AG08395 (cell line): ENCODE data around the gene REM2.
A peak's percentile ranks its signal among the peaks of the same experiment; 100 is the strongest.

Experiments
- DNase-seq: peaks from one replicate; pipeline ENCODE4 v3.0.0; 2012; ENCODE audit warnings: mixed read lengths, low spot score

The REM2 gene

DNA sequence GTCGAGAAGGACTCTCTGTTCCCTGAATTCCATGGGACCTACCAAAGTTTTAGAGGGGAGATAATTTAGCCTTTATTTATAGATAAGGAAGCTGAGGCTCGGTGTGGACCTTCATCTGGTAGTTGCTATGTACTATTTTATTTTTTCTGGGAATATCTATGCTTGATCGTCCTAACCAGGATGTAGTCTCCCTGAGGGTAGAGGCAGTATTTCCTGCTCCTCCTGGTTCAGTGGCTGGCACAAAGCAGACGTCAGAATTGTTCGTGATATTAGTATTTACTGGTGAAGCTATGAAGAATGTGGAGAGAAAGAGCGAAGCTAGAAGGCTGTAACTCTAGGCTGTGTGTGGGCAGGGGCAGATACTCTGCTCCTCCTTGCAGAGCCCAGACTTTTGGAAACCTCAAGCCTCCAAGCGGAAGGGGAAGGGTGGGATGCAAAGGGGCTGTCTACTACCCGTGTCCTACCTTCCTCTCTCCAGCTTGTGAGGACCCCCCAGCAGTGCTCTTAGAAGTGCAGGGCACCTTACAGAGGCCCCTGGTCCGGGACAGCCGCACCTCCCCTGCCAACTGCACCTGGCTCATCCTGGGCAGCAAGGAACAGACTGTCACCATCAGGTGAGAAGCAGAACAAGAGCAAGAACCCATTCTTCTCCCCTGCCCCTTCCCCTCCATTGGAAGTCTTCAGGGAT lies 10.0 kb upstream of the REM2 start:
- DNase-seq: no peak

GRCh38 chr14:22875003-22875747 lies 7.8 kb upstream of the REM2 start:
- DNase-seq: no peak

- no peak for DNase-seq
Observed at GRCh38 chr14:22875748-22876319, 7.2 kb upstream of the REM2 start.

DNA sequence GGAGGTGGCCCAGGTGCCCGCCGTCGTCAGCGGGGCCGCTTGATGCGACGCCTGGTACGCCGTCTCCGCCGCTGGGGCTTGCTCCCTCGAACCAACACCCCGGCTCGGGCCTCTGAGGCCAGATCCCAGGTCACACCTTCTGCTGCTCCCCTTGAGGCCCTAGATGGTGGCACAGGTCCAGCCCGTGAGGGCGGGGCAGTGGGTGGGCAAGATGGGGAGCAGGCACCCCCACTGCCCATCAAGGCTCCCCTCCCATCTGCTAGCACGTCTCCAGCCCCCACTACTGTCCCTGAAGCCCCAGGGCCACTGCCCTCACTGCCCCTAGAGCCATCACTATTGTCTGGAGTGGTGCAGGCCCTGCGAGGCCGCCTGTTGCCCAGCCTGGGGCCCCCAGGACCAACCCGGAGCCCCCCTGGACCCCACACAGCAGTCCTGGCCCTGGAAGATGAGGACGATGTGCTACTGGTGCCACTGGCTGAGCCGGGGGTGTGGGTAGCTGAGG lies 6.0 kb upstream of the REM2 start:
- DNase-seq: no peak

DNA sequence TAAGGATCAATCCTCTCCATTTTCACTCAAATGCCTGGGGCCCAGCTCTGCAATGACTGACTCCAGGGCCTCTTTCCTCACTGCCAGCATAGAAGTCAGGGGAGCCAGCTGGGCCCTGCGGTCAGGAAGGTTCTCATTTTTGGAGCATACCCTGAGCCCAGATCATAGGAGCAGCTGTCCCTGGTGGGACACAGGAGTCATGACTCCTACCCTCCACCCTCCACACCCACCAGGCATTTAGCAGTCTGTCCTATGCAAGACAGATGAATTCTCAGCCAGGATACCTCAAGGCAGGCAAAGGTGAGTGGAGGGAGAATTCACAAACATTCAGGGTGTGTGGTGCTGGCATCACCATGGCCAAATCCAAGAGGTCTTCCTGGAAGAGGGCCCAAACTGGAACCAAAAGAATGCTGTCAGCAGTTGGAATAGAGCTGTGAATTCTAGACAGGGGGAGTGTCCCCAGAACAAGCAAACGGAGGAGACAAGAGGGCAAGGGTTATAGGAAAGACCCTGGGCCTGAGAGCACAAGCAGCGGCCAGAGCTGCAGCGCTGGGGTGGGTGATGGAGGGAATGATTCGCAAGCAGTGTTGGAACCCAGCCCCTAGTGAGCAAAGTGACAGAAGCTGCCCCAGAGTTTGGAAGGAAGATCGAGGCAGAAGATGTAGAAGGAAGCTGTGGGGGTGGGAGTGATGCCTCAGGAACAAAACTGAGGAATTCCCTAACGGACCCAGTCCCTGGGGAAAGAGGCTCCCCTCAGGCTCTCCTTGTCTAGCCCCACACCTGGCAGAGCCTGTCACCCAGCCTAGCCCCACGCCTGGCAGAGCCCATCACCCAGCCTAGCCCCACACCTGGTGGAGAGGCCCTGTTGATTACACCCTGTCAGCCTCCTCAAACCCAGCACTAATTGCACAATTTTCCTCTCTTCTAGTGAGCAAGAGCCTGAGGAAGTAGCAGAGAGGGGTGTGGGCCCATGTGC lies 4.5 kb upstream of the REM2 start:
- DNase-seq: no peak

GRCh38 chr14:22882064-22882463 lies 958 bp upstream of the REM2 start:
- no peak for DNase-seq

- peak; percentile 59 for DNase-seq
Observed at GRCh38 chr14:22882529-22883172, 371 bp upstream of the REM2 start.

GRCh38 chr14:22884076-22884737 lies 1.2 kb downstream of the REM2 start:
- no peak for DNase-seq

GRCh38 chr14:22884738-22885523 lies 1.9 kb downstream of the REM2 start:
- DNase-seq: no peak

DNA sequence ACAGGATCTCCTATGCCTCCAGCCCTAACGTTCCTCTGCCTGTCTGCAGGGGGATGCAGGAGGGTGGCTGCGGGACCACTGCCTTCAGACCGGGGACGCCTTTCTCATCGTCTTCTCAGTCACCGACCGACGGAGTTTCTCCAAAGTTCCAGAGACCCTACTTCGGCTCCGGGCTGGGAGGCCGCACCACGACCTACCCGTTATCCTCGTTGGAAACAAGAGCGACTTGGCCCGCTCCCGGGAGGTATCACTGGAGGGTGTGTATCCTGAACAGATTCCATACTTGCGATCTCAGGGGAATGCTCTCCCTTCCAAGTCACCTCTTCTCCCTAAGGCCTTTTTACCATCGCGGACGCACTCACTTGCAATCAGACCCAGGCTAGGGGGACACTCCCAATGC lies 3.0 kb downstream of the REM2 start:
- no peak for DNase-seq

GRCh38 chr14:22886500-22887259 lies 3.7 kb downstream of the REM2 start:
- DNase-seq: peak; percentile 79

DNA sequence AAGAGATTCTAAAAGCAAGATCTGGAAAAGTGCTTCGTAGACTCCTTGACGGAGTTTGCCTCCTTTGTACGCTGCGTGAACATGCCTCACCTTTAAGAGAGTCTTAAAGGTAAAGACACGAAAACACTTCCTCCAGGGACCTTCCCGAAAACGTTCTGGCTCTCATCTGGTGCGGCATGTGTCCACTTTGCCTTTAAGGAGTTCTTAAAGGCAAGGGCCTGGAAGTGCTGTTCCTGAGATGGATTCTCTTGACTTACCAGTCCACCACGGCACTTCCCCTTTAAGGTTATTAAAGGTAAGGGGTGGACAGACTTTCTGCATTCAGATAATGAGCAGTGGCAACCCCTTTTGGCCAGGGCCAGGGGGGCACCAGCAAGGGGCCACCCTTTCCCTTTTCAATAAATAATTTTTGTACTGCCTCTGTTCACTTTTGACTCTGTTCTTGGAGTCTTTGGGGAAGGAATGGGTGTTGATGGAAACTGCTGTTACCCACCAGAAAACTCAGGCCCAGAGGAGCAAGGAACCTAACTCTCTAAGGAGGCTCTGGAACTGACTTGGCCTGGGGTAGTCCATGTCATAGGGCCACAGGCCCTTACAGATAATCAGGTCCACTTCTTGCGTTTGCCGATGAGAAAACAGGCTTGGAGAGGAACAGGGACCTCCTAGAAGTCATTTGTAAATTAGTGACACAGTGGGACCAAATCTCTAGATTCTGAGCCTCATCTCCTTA lies 4.4 kb downstream of the REM2 start:
- DNase-seq: peak; percentile 51

GRCh38 chr14:22887990-22888378 lies 5.0 kb downstream of the REM2 start:
- no peak for DNase-seq

DNA sequence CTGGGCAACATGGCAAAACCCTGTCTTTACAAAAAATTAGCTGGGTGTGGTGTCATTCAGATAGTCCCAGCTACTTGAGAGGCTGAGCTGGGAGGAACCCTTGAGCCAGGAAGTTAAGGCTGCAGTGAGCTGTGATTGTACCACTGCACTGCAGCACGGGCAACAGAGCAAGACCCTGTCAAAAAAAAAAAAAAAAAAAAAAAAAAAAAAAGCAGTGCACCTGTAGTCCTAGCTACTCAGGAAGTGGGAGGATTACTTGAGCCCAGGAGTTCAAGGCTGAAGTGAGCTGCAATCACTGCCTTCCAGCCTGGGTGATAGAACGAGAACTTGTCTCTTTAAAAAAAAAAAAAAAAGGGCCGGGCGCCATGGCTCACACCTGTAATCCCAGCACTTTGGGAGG lies 5.6 kb downstream of the REM2 start:
- DNase-seq: no peak

GRCh38 chr14:22890416-22890815 lies 7.4 kb downstream of the REM2 start:
- DNase-seq: no peak

DNA sequence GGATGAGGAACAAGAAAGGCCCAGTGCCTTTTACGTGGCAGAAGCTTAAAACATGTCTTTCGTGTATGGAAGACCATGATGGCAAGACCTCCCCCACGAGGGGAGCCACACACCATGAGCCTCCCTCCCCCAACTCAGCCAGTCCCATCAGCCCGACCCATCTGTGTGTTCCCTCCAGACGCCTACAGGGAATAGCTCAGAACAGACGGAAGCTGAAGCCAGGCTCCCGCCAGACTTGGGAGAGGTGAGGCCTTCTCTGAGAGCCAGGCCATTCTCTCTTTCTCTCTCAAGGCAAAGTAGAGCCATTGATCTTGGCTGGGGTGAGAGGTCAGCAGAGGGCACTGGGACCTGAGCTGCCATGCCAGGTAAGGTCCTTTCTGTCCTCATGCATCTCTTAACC lies 9.5 kb downstream of the REM2 start:
- no peak for DNase-seq

GRCh38 chr14:22893706-22894105 lies 10.7 kb downstream of the REM2 start:
- no peak for DNase-seq

DNA sequence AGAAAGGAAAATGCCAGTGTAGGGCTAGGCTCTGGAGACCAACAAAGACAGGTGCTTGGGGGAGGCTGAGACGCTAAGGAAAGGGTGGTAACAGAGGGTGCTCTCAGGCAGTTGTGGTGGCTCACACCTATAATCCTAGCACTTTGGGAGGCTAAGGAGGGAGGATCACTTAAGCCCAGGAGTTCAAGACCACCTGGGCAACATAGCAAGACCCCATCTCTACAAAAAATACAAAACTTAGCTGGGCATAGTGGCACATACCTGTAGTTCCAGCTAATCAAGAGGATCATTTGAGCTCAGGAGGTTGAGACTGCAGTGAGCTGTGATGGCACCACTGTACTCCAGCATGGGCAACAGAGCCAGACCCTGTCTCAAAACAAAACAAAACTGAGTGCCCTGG lies 12.4 kb downstream of the REM2 start:
- DNase-seq: no peak

DNA sequence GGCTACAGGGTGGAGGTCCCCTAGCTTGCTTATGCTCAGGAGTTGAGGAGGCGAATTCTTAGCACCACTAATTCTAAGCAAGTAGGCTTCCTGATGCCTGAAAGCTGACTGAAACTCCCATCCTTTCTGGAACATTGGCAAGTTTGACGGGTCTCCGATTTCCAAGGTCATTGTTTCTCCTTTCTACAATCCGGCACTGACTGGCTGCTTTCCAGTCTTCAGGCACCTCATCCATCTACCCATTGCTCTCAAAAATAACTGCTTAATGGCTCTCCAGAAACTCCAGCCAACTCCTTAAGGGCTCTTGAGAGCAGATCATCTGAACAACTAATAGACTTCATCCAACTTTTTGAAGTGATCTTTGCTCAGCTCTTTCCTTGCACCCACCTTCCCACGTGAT lies 13.3 kb downstream of the REM2 start:
- DNase-seq: no peak
